COR-L47 (cell line): ENCODE data around the gene IQGAP1.
"Not testable (repeated sequence)": the region's sequence is repeated elsewhere in the genome, so short reads cannot be mapped to it uniquely, and the experiment has no call there.

Source experiments
- DNase-seq: peaks from one replicate; lab custom pipeline; 2025; lab: John Stamatoyannopoulos, UW

The IQGAP1 gene

GRCh38 chr15:90409587-90409986 lies 21.5 kb downstream of the IQGAP1 start:
- DNase-seq = not testable (repeated sequence)

- DNase-seq = not testable (repeated sequence)
Observed at GRCh38 chr15:90410316-90410715, 22.3 kb downstream of the IQGAP1 start.

- no peak for DNase-seq
Observed at GRCh38 chr15:90411176-90411575, 23.1 kb downstream of the IQGAP1 start.

DNA sequence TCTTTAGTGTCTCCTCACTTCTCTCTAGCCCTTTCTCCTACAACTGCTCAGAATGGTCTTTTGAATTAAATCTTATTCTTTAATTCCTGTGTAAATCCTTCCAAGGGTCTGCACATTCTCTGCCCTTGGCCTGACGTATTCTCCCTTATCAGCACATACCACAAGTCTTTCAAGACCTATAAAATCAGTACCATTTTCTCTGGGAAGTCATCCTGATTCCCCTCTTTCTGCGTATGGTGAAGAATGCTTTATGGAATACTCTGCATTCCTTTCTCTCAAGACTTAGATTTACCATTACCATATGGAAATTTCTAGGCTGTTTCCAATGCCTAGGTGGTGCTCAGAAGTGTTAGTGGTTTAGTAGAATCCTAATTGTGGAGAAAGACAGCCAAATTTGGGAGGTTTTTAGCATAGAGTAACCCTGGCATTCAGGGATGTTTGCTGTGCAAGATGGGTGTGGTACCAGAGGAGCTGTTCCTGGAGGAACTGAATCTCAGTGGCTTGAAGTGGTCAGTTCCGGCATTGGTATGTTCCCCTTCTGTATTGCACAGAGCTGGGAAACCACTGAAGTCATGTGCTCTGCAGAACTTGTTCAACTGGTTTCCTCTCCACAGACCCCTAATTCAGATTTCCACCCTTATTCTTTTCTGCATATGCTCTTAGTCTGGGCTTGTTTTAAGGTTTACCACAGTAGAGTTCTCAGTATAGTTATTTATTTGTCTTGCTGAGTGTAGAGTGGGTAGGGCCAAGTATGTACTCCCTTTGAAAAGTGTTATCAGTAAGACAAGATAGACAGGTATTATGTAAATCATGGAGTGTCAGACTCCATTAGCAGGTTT lies 24.5 kb downstream of the IQGAP1 start:
- DNase-seq = no peak

DNA sequence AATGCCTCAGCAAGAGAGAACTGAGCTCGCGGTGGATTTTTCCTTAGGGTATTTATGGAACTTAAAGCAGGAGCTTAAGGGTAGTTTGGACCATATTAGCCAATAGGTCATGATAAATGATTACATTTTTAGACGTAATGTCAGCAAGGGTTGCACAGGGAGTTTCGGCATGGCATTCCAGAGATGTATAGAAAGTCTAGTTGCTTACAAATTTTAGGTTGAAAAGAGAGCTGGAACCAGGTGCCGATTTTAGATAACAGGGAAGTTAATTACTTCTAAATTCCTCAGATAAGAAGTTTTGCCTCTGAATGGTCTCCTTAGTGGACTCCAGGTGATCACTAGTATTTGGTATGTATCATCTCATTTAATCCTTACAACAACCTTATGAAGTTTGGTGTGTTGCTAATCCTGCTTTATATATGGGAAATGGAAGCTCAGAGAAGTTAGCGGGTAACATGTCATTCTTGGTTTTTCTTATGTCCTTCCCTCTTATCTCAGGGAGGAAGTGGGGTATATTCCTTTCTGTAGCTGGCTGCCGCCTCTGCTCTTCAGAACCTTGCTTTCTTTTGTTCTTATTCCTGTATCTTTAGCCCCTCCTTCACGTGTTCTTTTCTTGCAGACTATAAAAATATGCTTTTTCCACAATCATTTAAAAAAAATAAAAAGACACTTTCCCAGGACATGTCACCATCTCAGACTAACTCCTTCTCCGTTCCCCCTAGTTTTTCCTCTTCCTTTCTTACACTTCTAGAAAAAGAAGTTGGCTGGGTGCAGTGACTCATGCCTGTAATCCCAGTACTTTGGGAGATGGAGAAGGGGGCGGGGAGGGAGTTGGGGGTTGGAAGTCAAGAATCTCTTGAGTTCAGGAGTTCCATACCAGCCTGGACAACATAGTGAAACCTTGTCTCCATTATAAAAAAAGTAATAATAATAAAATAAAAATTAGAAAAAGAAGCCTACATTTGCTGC lies 25.7 kb downstream of the IQGAP1 start:
- no peak for DNase-seq

- DNase-seq = no peak
Observed at GRCh38 chr15:90414408-90415028, 26.5 kb downstream of the IQGAP1 start.

- not testable (repeated sequence) for DNase-seq
Observed at GRCh38 chr15:90416052-90416451, 28.0 kb downstream of the IQGAP1 start.

GRCh38 chr15:90418627-90419026 lies 30.6 kb downstream of the IQGAP1 start:
- no peak for DNase-seq

DNA sequence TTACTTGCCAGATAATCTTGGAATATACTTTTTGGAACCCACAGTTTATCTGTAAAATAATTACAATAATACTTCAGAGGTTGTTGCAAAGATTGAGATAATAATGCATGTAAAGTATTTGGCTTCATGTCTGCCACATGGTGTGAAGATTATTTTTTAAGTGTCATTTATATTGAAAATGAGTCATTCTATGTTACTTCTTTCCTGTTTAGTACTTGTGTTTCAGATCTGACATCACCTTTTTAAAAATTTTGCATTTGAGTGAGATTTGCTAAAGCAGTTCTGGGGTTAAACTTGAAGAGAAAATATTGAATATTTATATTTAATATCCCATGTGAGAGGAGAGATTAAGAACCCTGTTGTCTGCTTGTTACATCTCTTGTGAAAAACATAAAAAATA lies 31.2 kb downstream of the IQGAP1 start:
- no peak for DNase-seq

GRCh38 chr15:90419738-90420406 lies 31.8 kb downstream of the IQGAP1 start:
- DNase-seq = no peak

DNA sequence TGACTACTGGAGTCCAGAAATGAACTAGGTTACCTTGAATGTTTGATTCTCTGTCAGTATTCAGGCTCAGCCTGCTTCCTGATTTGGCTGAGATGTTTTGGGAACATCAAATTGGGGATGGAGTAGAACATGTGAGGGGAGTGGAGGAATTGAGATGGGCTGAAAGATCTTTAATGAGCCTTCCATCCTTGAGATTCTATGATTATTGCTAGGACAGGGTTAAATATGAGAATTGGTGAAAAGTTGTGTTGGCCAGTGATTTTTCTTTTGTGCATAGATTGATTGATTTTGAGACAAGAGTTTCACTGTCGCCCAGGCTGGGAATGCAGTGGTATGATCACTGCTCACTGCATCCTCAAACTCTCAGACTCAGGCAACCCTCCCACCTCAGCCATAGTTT lies 32.4 kb downstream of the IQGAP1 start:
- no peak for DNase-seq

GRCh38 chr15:90421527-90421926 lies 33.5 kb downstream of the IQGAP1 start:
- no peak for DNase-seq

DNA sequence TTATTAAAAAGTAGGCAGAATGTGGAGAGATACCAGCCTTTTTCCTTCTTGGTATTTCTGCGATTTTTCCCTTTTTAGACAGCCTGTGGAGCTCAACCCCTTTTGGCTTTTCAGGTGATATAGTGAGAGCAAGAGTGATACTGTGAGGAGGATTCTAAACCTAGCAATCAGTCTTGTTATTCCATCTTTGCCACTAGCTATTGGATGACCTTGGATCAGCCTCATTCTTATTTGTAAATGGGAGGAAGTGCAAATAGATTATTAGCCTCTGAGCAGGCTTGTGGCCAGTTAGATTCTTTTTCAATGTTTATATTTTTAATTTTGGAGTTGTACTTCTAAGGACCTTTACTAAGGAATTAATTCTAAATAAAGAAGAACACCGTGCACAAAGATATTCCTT lies 34.0 kb downstream of the IQGAP1 start:
- no peak for DNase-seq

DNA sequence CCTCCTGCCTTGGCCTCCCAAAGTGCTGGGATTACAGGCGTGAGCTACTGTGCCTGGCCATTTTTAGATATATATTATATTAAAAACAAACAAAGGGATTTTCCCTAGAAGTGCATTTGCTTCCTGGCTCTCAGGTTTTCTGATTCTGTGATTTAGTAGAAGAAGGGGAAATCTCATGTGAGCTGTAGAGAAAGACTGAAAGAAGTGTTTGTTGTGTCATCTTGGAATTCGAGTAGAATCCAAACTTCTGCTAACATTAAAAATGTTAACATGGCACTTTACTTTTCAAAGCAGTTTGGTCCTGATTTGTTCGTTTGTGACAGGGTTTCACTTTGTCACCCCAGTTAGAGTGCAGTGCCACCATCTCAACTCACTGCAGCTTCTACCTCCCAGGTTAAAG lies 34.9 kb downstream of the IQGAP1 start:
- DNase-seq = no peak

DNA sequence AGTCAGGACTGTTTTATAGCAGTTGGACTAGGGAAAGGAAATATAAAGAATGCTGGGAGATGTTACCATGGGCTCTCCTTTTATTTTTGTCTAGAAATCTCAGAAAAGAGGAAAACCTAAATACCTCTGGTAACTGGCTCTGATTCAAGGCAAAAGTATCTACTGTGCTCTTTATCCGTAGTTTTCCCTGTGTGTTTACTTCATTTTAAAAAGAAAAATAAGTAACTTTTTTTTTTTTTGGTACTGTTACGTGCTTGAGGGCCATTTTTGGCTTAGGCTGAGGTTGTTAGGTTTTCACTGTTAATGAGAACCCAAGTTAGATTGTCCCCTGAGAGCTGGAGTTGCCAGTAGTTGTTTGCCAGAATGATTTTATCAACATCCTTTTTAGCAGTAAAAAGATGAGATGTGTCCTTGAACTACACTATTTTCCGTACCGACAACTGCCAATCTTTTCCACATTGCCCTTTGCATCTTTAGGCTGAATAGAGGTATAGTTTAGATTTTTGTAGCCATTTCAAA lies 35.8 kb downstream of the IQGAP1 start:
- DNase-seq = no peak

GRCh38 chr15:90425726-90426346 lies 37.8 kb downstream of the IQGAP1 start:
- no peak for DNase-seq

DNA sequence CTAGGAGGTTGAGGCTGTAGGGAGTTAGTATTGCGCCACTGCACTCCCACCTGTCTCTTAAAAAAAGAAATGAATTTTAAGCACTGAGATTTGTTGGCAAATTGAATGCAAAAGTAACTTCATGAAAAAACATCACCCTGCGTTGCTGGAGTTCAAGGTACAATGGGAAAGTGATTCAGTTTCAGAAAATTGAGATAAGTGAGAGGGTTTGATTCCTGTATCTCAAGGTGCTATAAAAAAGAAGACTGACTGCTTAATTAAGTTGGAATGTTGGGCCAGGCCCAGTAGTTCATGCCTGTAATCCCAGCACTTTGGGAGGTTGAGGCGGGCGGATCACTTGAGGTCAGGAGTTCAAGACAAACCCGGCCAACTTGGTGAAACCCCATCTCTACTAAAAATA lies 39.1 kb downstream of the IQGAP1 start:
- DNase-seq = no peak

DNA sequence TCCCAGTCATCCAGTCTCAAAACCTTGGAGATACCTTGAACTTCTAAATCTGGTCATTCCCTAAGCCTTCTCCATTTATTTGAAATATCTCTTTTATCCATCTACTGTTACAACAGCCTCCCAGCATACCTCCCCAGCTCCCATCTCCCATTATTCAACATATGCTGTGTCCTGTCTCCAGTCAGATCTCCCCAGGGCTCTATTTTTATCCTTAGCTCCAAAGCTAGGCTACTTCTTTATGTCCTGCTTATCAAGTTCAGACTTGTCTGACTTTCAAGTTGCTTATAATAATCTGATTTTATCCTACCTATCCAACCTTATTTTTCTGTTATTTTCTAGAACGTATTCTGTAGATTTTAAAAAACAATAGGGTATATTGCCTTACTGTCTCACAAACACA lies 44.2 kb downstream of the IQGAP1 start:
- no peak for DNase-seq

GRCh38 chr15:90435652-90436337 lies 47.8 kb downstream of the IQGAP1 start:
- DNase-seq = no peak

DNA sequence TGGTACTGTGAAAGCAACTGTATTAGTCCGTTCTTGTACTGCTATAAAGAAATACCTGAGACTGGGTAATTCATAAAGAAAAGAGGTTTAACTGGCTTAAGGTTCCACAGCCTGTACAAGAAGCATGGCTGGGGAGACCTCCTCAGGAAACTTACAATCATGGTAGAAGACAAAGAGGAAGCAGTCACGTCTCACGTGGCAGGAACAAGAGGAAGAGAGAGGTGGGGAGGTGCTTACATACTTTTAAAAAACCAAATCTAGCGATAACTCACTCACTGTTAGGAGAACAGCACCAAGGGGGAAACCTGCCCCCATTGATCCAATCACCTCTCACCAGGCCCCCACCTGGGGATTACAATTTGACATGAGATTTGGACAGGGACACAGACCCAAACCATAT lies 48.9 kb downstream of the IQGAP1 start:
- DNase-seq = no peak

GRCh38 chr15:90437516-90437915 lies 49.5 kb downstream of the IQGAP1 start:
- DNase-seq = no peak
